Thyroid gland (tissue), 4 donors: ENCODE data around the gene SLC38A2.

Experiments
- CTCF ChIP-seq, 6 experiments: fragments of 200-600 bp in 3 of 6; fragments of 450-650 bp in 3 of 6; sonication (generic) in 3 of 6; IDR thresholded peaks; one replicate each; pipeline ENCODE4 v1.5.1; 2016 to 2019; ENCODE audit warnings: antibody characterized with exemption in 6 of 6, mild to moderate bottlenecking in 2 of 6, inconsistent platforms in 1 of 6, moderate library complexity in 1 of 6
- POLR2A ChIP-seq, 2 donors: fragments of 450-650 bp; IDR thresholded peaks; one replicate each; pipeline ENCODE4 v1.6.1; 2017; ENCODE audit warnings: antibody characterized with exemption in 2 of 2, mild to moderate bottlenecking in 2 of 2, moderate library complexity in 1 of 2

GRCh38 chr12:46360908-46361666 lies 11.5 kb downstream of the SLC38A2 start:
- no peak for TF ChIP-seq CTCF (IDR thresholded peaks at IDR 0.05)
- no peak for TF ChIP-seq POLR2A (IDR thresholded peaks at IDR 0.05)
